ENCODE results near the gene CA5A.
"Not testable (repeated sequence)": the region's sequence is repeated elsewhere in the genome, so short reads cannot be mapped to it uniquely, and the experiment has no call there.

The CA5A gene

DNA sequence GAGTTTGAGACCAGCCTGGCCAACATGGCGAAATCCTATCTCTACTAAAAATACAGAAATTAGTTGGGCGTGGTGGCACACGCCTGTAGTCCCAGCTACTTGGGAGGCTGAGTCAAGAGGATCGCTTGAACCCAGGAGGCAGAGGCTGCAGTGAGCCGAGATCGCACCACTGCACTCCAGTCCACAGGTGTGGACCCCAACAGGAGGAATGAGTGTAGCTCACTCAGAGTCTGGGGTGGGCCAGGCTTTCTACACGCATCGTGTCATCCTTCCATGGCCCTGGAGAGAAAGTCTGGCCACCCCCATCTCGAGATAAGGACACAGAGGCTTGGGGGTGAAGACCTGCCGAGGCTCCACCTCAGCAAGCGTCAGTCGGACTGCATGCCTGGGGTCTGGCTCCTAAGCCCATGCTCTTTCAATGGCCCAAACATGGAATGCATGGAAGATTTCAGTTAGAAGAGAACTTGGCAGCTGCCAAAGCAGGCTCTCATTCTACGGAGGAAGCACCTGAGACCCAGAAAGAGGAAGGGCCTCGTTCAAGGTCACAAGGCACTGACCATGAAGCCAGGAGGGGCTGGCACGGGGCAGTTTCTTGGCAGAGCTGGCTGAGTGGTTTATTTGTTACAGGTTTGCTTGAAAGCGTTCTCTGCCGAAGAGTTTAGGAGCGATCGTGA is 1.4 kb downstream of the CA5A start:
- H3K4me3 ChIP-seq (ENCODE audit: control insufficient read depth in 1 of 7, extremely low read depth in 1 of 7, insufficient read depth in 4 of 7, low read depth in 2 of 7, low read length in 6 of 7); H3K27ac ChIP-seq (ENCODE audit: insufficient read depth in 1 of 2, low read depth in 1 of 2, low read length in 2 of 2, poor library complexity in 1 of 2, severe bottlenecking in 2 of 2); H3K36me3 ChIP-seq (ENCODE audit: control insufficient read depth in 4 of 4, insufficient read depth in 4 of 4, low read length in 3 of 4); H3K4me1 ChIP-seq (ENCODE audit: control extremely low read depth in 1 of 4, control insufficient read depth in 4 of 4, insufficient read depth in 4 of 4, low read length in 3 of 4); H3K9me3 ChIP-seq (ENCODE audit: control extremely low read depth in 1 of 5, control insufficient read depth in 4 of 5, insufficient read depth in 2 of 5, low read depth in 1 of 5, low read length in 4 of 5); POLR2A ChIA-PET; CTCF ChIA-PET; H3K27me3 ChIP-seq (replicated peaks in 2 of 5; ENCODE audit: control insufficient read depth in 4 of 5, insufficient read depth in 5 of 5, low read length in 4 of 5): not testable (repeated sequence)
- DNase-seq: peak in 2 of 3 donors; percentile 44 to 60
- WGBS (ENCODE audit: insufficient coverage): 78% methylated on average over 15 of the region's 19 CpGs

DNA sequence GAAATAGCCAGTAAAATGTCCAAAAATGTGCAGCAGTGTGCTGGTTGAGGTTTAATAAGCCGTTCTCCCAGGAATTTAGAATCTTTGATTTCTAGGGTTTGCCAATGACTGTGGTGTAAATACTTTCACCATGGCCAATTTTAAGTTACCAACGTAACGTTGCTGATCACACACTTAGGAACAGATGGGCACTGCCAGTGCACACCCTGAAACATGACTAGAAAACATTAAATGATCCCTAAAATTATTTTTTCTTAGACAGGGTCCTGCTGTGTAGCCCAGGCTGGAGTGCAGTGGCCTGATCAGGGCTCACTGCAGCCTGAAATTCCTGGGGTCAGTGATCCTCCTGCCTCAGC is 3.2 kb downstream of the CA5A start:
- DNase-seq: no peak
- Histone ChIP-seq H3K36me3 (ENCODE audit: control insufficient read depth in 4 of 4, insufficient read depth in 4 of 4, low read length in 3 of 4) (no peaks in the 10 kb centered on the region), H3K27ac (ENCODE audit: insufficient read depth in 1 of 2, low read depth in 1 of 2, low read length in 2 of 2, poor library complexity in 1 of 2, severe bottlenecking in 2 of 2) (no peak overlapping the region), H3K27me3 (replicated peaks in 2 of 5; ENCODE audit: control insufficient read depth in 4 of 5, insufficient read depth in 5 of 5, low read length in 4 of 5) (no peaks in the 10 kb centered on the region), H3K9me3 (ENCODE audit: control extremely low read depth in 1 of 5, control insufficient read depth in 4 of 5, insufficient read depth in 2 of 5, low read depth in 1 of 5, low read length in 4 of 5) (no peaks in the 10 kb centered on the region), H3K4me3 (ENCODE audit: control insufficient read depth in 1 of 7, extremely low read depth in 1 of 7, insufficient read depth in 4 of 7, low read depth in 2 of 7, low read length in 6 of 7) (no peak overlapping the region), H3K4me1 (ENCODE audit: control extremely low read depth in 1 of 4, control insufficient read depth in 4 of 4, insufficient read depth in 4 of 4, low read length in 3 of 4) (peaks cover 0 to 8% (median 4%) of the 10 kb centered on the region in 4 experiments)
- CTCF ChIA-PET: no interaction called here
- 100% methylated on average over 2 of the region's 3 CpGs for WGBS (ENCODE audit: insufficient coverage)
- POLR2A ChIA-PET: no interaction called here

DNA sequence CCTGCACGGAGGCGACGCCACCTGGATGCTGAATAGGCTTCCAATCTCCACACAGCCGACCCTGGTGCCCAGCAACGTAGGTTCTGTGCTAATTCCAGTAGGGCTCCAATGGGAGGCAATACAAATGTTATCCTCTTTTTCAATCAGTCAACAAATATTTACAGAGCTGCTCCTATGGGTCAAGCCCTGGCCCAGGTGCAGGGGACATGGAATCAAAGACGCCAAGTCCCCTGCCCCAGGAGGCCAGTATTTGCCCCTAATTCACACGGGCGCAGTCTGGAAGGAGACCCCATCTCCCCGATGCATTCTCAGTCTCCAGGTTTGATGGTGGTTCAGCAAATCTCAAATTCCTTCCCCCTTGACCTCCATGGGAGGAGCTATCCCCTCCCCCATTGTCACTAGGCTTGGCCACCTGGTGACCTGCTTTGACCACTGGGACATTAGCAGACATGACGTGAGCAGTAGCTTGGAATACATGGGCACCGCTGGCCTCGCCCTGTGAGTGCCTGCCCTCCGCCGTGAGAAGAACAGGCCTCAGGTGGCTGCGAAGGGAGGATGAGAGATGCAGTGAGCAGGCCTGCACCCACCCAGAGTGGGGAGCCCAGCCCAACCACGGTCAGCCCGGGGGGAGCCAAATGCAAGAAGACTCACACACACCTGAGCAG is 3.7 kb downstream of the CA5A start:
- H3K36me3 ChIP-seq (ENCODE audit: control insufficient read depth in 4 of 4, insufficient read depth in 4 of 4, low read length in 3 of 4); H3K27me3 ChIP-seq (replicated peaks in 2 of 5; ENCODE audit: control insufficient read depth in 4 of 5, insufficient read depth in 5 of 5, low read length in 4 of 5); POLR2A ChIA-PET; H3K27ac ChIP-seq (ENCODE audit: insufficient read depth in 1 of 2, low read depth in 1 of 2, low read length in 2 of 2, poor library complexity in 1 of 2, severe bottlenecking in 2 of 2); DNase-seq; H3K4me3 ChIP-seq (ENCODE audit: control insufficient read depth in 1 of 7, extremely low read depth in 1 of 7, insufficient read depth in 4 of 7, low read depth in 2 of 7, low read length in 6 of 7); H3K4me1 ChIP-seq (ENCODE audit: control extremely low read depth in 1 of 4, control insufficient read depth in 4 of 4, insufficient read depth in 4 of 4, low read length in 3 of 4); H3K9me3 ChIP-seq (ENCODE audit: control extremely low read depth in 1 of 5, control insufficient read depth in 4 of 5, insufficient read depth in 2 of 5, low read depth in 1 of 5, low read length in 4 of 5): not testable (repeated sequence)
- CTCF ChIA-PET: interaction anchor here (1.0 kb wide), 1 partner anchor 70 kb away, joined by 3 read pairs; no protein-coding TSS in a partner anchor
- 97% methylated on average over 12 of the region's 17 CpGs for WGBS (ENCODE audit: insufficient coverage)

DNA sequence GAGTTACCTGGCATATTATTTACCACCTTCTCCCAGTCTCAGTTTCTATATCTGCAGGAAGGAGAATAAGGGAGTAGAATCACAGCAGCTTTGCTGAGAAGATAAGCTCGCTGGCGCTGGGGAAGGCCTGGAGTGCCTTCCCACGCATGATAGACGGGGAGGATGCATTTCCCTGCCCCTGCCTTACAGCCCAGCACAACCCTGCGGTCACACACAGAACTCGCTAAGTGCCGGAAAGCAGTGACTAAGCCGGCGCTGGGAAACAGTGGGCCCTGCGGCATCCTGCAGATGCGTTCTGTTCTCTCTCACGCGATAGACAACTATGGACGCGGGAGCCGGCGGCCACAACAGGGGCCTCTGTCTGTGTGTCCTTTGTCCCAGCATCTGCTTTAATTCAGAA is 4.8 kb downstream of the CA5A start:
- Histone ChIP-seq H3K4me1 (ENCODE audit: control extremely low read depth in 1 of 4, control insufficient read depth in 4 of 4, insufficient read depth in 4 of 4, low read length in 3 of 4) (peaks cover 0 to 15% (median 4%) of the 10 kb centered on the region in 4 experiments), H3K36me3 (ENCODE audit: control insufficient read depth in 4 of 4, insufficient read depth in 4 of 4, low read length in 3 of 4) (no peaks in the 10 kb centered on the region), H3K9me3 (ENCODE audit: control extremely low read depth in 1 of 5, control insufficient read depth in 4 of 5, insufficient read depth in 2 of 5, low read depth in 1 of 5, low read length in 4 of 5) (no peaks in the 10 kb centered on the region), H3K27ac (ENCODE audit: insufficient read depth in 1 of 2, low read depth in 1 of 2, low read length in 2 of 2, poor library complexity in 1 of 2, severe bottlenecking in 2 of 2) (no peak overlapping the region), H3K27me3 (replicated peaks in 2 of 5; ENCODE audit: control insufficient read depth in 4 of 5, insufficient read depth in 5 of 5, low read length in 4 of 5) (peaks cover 0 to 7% (median 0%) of the 10 kb centered on the region in 5 experiments), H3K4me3 (ENCODE audit: control insufficient read depth in 1 of 7, extremely low read depth in 1 of 7, insufficient read depth in 4 of 7, low read depth in 2 of 7, low read length in 6 of 7) (no peak overlapping the region)
- ChIA-PET POLR2A (no interaction called here), CTCF (interaction anchor here (1.0 to 1.8 kb wide), 6 partner anchors 13 to 508 kb away, joined by 3 to 4 read pairs (median 4); no protein-coding TSS in a partner anchor)
- 90% methylated on average over 15 of the region's 17 CpGs for WGBS (ENCODE audit: insufficient coverage)
- DNase-seq: peak in 2 of 3 donors; percentile 57 to 67

DNA sequence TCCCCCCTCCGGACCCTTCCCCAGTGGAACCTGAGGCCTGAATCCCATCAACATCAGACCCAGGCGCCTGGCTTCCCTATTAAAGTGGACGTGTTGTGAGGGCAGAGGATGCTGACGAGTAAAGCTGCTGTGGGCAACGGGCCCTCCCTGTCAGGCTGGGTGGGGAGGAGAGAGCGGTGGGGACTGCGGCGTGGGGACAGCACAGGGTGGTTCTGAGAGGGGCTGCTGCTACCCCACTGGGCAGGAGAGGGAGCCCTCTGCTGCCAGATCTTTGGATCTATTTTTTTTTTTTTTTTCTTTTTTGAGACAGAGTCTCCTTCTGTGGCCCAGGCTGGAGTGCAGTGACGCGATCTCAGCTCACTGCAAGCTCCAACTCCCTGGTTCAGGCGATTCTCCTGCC is 5.9 kb downstream of the CA5A start:
- H3K4me3 ChIP-seq (ENCODE audit: control insufficient read depth in 1 of 7, extremely low read depth in 1 of 7, insufficient read depth in 4 of 7, low read depth in 2 of 7, low read length in 6 of 7): no peak overlapping the region
- peaks cover 0 to 22% (median 8%) of the 10 kb centered on the region in 4 experiments for H3K4me1 ChIP-seq (ENCODE audit: control extremely low read depth in 1 of 4, control insufficient read depth in 4 of 4, insufficient read depth in 4 of 4, low read length in 3 of 4)
- peaks cover 0 to 11% (median 0%) of the 10 kb centered on the region in 5 experiments for H3K27me3 ChIP-seq (replicated peaks in 2 of 5; ENCODE audit: control insufficient read depth in 4 of 5, insufficient read depth in 5 of 5, low read length in 4 of 5)
- no peak overlapping the region for H3K27ac ChIP-seq (ENCODE audit: insufficient read depth in 1 of 2, low read depth in 1 of 2, low read length in 2 of 2, poor library complexity in 1 of 2, severe bottlenecking in 2 of 2)
- no peaks in the 10 kb centered on the region for H3K9me3 ChIP-seq (ENCODE audit: control extremely low read depth in 1 of 5, control insufficient read depth in 4 of 5, insufficient read depth in 2 of 5, low read depth in 1 of 5, low read length in 4 of 5)
- DNase-seq: peak in 2 of 3 donors; percentile 68 to 69
- ChIA-PET POLR2A (no interaction called here), CTCF (interaction anchor here (0.7 to 1.8 kb wide), 8 partner anchors 11 to 509 kb away, joined by 3 to 4 read pairs (median 4); no protein-coding TSS in a partner anchor)
- 60% methylated on average over 9 of the region's 11 CpGs for WGBS (ENCODE audit: insufficient coverage)
- H3K36me3 ChIP-seq (ENCODE audit: control insufficient read depth in 4 of 4, insufficient read depth in 4 of 4, low read length in 3 of 4): no peaks in the 10 kb centered on the region

DNA sequence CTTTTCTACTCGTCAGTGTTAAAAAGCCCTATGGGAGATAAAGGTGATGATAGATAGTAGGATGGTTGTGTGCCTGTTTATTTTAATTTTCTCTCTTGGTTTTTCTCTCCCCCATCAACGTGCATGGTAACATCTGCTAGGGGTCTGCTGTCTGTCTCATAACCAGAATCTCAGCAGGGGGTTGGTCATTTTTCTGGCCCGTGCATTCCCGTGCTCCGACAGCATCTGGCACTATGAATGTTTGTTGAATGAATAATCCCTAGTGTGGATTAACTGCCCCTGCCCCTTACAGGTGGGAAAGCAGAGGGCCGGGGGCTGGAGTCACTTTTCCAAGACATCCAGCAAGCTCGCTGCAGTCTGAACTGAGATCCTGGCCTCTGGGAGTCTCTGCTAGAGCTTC is 6.3 kb downstream of the CA5A start:
- no peaks in the 10 kb centered on the region for H3K9me3 ChIP-seq (ENCODE audit: control extremely low read depth in 1 of 5, control insufficient read depth in 4 of 5, insufficient read depth in 2 of 5, low read depth in 1 of 5, low read length in 4 of 5)

DNA sequence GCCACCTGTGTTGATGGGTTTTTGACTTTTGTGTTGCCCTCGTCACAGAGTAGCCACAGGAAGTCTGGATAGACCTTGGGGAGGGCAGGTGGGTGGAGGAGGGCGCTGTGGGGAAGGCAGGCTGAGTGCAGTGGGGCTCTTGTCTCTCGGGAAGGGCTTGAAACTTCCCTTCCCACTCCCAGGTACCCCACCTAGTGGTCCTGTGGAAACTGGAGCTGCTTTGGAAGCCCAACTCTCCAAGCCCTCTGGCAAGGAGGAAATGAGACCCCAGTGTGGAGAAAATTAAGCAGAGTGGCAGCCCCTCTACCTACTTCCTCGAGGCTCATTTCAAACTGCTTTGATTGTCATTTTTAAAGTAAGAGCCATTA is 9.2 kb downstream of the CA5A start:
- 67% methylated on average over 1 of the region's 4 CpGs for WGBS (ENCODE audit: insufficient coverage)
- Histone ChIP-seq H3K4me1 (ENCODE audit: control extremely low read depth in 1 of 4, control insufficient read depth in 4 of 4, insufficient read depth in 4 of 4, low read length in 3 of 4) (peaks cover 0 to 14% (median 4%) of the 10 kb centered on the region in 4 experiments), H3K27me3 (replicated peaks in 2 of 5; ENCODE audit: control insufficient read depth in 4 of 5, insufficient read depth in 5 of 5, low read length in 4 of 5) (peaks cover 0 to 11% (median 0%) of the 10 kb centered on the region in 5 experiments), H3K9me3 (ENCODE audit: control extremely low read depth in 1 of 5, control insufficient read depth in 4 of 5, insufficient read depth in 2 of 5, low read depth in 1 of 5, low read length in 4 of 5) (no peaks in the 10 kb centered on the region), H3K36me3 (ENCODE audit: control insufficient read depth in 4 of 4, insufficient read depth in 4 of 4, low read length in 3 of 4) (no peaks in the 10 kb centered on the region), H3K27ac (ENCODE audit: insufficient read depth in 1 of 2, low read depth in 1 of 2, low read length in 2 of 2, poor library complexity in 1 of 2, severe bottlenecking in 2 of 2) (no peak overlapping the region), H3K4me3 (ENCODE audit: control insufficient read depth in 1 of 7, extremely low read depth in 1 of 7, insufficient read depth in 4 of 7, low read depth in 2 of 7, low read length in 6 of 7) (no peak overlapping the region)
- DNase-seq: no peak
- ChIA-PET CTCF (interaction anchor here (0.9 to 2.3 kb wide), 4 partner anchors 11 to 78 kb away, joined by 3 to 8 read pairs (median 5); no protein-coding TSS in a partner anchor), POLR2A (no interaction called here)

More for the DNA sequence above, 6.3 kb downstream of the CA5A start:
- Histone ChIP-seq H3K27ac (ENCODE audit: insufficient read depth in 1 of 2, low read depth in 1 of 2, low read length in 2 of 2, poor library complexity in 1 of 2, severe bottlenecking in 2 of 2) (no peak overlapping the region), H3K4me1 (ENCODE audit: control extremely low read depth in 1 of 4, control insufficient read depth in 4 of 4, insufficient read depth in 4 of 4, low read length in 3 of 4) (peaks cover 0 to 18% (median 5%) of the 10 kb centered on the region in 4 experiments), H3K27me3 (replicated peaks in 2 of 5; ENCODE audit: control insufficient read depth in 4 of 5, insufficient read depth in 5 of 5, low read length in 4 of 5) (peaks cover 0 to 11% (median 0%) of the 10 kb centered on the region in 5 experiments), H3K4me3 (ENCODE audit: control insufficient read depth in 1 of 7, extremely low read depth in 1 of 7, insufficient read depth in 4 of 7, low read depth in 2 of 7, low read length in 6 of 7) (no peak overlapping the region), H3K36me3 (ENCODE audit: control insufficient read depth in 4 of 4, insufficient read depth in 4 of 4, low read length in 3 of 4) (no peaks in the 10 kb centered on the region)
- ChIA-PET POLR2A (no interaction called here), CTCF (interaction anchor here (1.0 to 1.8 kb wide), 5 partner anchors 14 to 151 kb away, joined by 3 to 4 read pairs (median 4); no protein-coding TSS in a partner anchor)
- WGBS (ENCODE audit: insufficient coverage): 88% methylated on average over 3 of the region's 7 CpGs
- no peak for DNase-seq
